Measurements from ENCODE around the gene PLEKHS1.
"Not testable (repeated sequence)": the region's sequence is repeated elsewhere in the genome, so short reads cannot be mapped to it uniquely, and the experiment has no call there.

Gene PLEKHS1

GRCh38 chr10:113801569-113801968 is 50.1 kb downstream of the PLEKHS1 start:
- DNase-seq (ENCODE audit: low read depth) = no peak

- no peak for DNase-seq (ENCODE audit: low read depth)
Measured at GRCh38 chr10:113802997-113803396, 51.5 kb downstream of the PLEKHS1 start.

- DNase-seq (ENCODE audit: low read depth) = no peak
Measured at GRCh38 chr10:113806503-113806902, 55.0 kb downstream of the PLEKHS1 start.

- no peak for DNase-seq (ENCODE audit: low read depth)
Measured at GRCh38 chr10:113808168-113808567, 56.7 kb downstream of the PLEKHS1 start.

- DNase-seq (ENCODE audit: low read depth) = not testable (repeated sequence)
Measured at GRCh38 chr10:113814700-113815099, 63.2 kb downstream of the PLEKHS1 start.

GRCh38 chr10:113819989-113820388 is 68.5 kb downstream of the PLEKHS1 start:
- DNase-seq (ENCODE audit: low read depth) = no peak

- no peak for DNase-seq (ENCODE audit: low read depth)
Measured at GRCh38 chr10:113820507-113820906, 69.0 kb downstream of the PLEKHS1 start.

GRCh38 chr10:113821306-113821705 is 69.8 kb downstream of the PLEKHS1 start:
- not testable (repeated sequence) for DNase-seq (ENCODE audit: low read depth)

GRCh38 chr10:113822174-113822573 is 70.7 kb downstream of the PLEKHS1 start:
- no peak for DNase-seq (ENCODE audit: low read depth)

GRCh38 chr10:113823389-113823788 is 71.9 kb downstream of the PLEKHS1 start:
- no peak for DNase-seq (ENCODE audit: low read depth)

GRCh38 chr10:113825791-113826190 is 74.3 kb downstream of the PLEKHS1 start:
- DNase-seq (ENCODE audit: low read depth) = no peak

GRCh38 chr10:113828567-113828966 is 77.1 kb downstream of the PLEKHS1 start:
- DNase-seq (ENCODE audit: low read depth) = not testable (repeated sequence)
